GM12865 (cell line): ENCODE measurements around the gene CD99.
"Not testable (repeated sequence)": the region's sequence is repeated elsewhere in the genome, so short reads cannot be mapped to it uniquely, and the experiment has no call there.

Experiments used
- DNase-seq: peaks from one replicate; pipeline ENCODE4 v3.0.0; 2010; ENCODE audit warnings: low read depth
- H3K4me3 ChIP-seq: 2 replicates; pipeline ENCODE4 v1.5.1; 2011; ENCODE audit warnings: mild to moderate bottlenecking, low read depth, low read length, control low read depth
- CTCF ChIP-seq: IDR thresholded peaks from 2 replicates; pipeline ENCODE4 v1.5.1; 2011; ENCODE audit warnings: low read length, control low read depth, low read depth, inconsistent platforms; ENCODE audit not compliant: insufficient read depth; ENCODE audit errors: missing control alignments

CD99 gene

GRCh38 chrX:2673611-2674010, 17.5 kb upstream of the CD99 start:
- DNase-seq, result no peak
- TF ChIP-seq CTCF, result no peak
- H3K4me3 ChIP-seq, result no peak overlapping the region

- H3K4me3 ChIP-seq, DNase-seq: not testable (repeated sequence)
These were observed 15.4 kb upstream of the CD99 start for GRCh38 chrX:2675657-2676200.

- no peak for TF ChIP-seq CTCF
- no peak for DNase-seq
- no peak overlapping the region for H3K4me3 ChIP-seq
These were observed 14.1 kb upstream of the CD99 start for GRCh38 chrX:2676794-2677675.

GRCh38 chrX:2677764-2678163, 13.3 kb upstream of the CD99 start:
- no peak for DNase-seq
- no peak for TF ChIP-seq CTCF
- H3K4me3 ChIP-seq, result no peak overlapping the region

DNA sequence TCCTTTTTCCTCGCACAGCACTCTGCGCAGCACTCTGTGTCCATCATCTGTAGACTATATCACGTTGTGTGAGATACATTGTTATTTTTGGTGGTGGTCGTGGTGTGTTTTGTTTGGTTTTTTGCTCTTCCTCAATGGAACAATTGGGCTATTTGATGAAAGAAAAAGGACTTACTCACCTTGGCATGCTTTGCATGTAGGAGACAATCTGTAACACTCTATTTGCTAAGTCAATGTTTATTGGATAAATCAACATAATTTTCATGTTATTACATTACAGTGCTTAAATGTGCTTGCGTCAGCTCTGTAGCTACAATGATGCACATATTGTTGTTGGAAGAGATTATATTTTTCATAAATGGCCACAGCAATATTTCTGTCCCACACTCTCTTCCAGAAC, 12.5 kb upstream of the CD99 start:
- no peak for TF ChIP-seq CTCF
- no peak overlapping the region for H3K4me3 ChIP-seq
- no peak for DNase-seq

- no peak overlapping the region for H3K4me3 ChIP-seq
- no peak for DNase-seq
- no peak for TF ChIP-seq CTCF
These were observed 11.3 kb upstream of the CD99 start for GRCh38 chrX:2679534-2680485.
